DND-41 (cell line): ENCODE measurements around the gene FHL2.

Experiments used
- ATAC-seq: fragments of 200-7000 bp; cut with Tn5 transposase; 3 replicates; pipeline ENCODE4 v1.9.1; 2021; ENCODE audit warnings: low read depth; ENCODE audit not compliant: insufficient read depth
- DNase-seq: peaks from one replicate; pipeline ENCODE4 v3.0.0-alpha.2; 2020
- H2AFZ ChIP-seq: 2 replicates; pipeline ENCODE4 v1.6.0; 2012; ENCODE audit warnings: low read depth, low read length
- H3K27ac ChIP-seq: 2 replicates; pipeline ENCODE4 v1.5.1; 2012; ENCODE audit warnings: low read length, inconsistent platforms
- H3K27me3 ChIP-seq: fragments of 200-600 bp; sonication (generic); 2 replicates; pipeline ENCODE4 v1.6.0; 2012; ENCODE audit warnings: low read length, mild to moderate bottlenecking, inconsistent platforms; ENCODE audit not compliant: insufficient read depth, poor library complexity
- H3K36me3 ChIP-seq: 2 replicates; pipeline ENCODE4 v1.5.1; 2012; ENCODE audit warnings: low read length, inconsistent platforms; ENCODE audit not compliant: insufficient read depth
- H3K4me1 ChIP-seq: 2 replicates; pipeline ENCODE4 v1.5.1; 2012; ENCODE audit warnings: mild to moderate bottlenecking, low read length; ENCODE audit not compliant: insufficient read depth
- H3K4me2 ChIP-seq: 2 replicates; pipeline ENCODE4 v1.6.0; 2012; ENCODE audit warnings: mild to moderate bottlenecking, moderate library complexity, low read length, inconsistent platforms; ENCODE audit not compliant: insufficient read depth
- H3K4me3 ChIP-seq, 2 experiments: fragments of 200-600 bp in 1 of 2; shearing (Covaris generic) in 1 of 2; 2 replicates each; pipeline ENCODE4 v1.5.1; 2012 to 2016; ENCODE audit warnings: inconsistent platforms in 2 of 2, low read length in 2 of 2, mild to moderate bottlenecking in 2 of 2, low read depth in 1 of 2, moderate library complexity in 1 of 2
- H3K79me2 ChIP-seq: 2 replicates; pipeline ENCODE4 v1.6.0; 2012; ENCODE audit warnings: low read length, inconsistent platforms; ENCODE audit not compliant: insufficient read depth
- H3K9ac ChIP-seq: 2 replicates; pipeline ENCODE4 v1.6.0; 2012; ENCODE audit warnings: low read depth, mild to moderate bottlenecking, inconsistent platforms, low read length, moderate library complexity
- H3K9me3 ChIP-seq: 2 replicates; pipeline ENCODE4 v1.5.1; 2012; ENCODE audit warnings: low read length, moderate library complexity, mild to moderate bottlenecking, inconsistent platforms; ENCODE audit not compliant: insufficient read depth, severe bottlenecking
- H4K20me1 ChIP-seq: 2 replicates; pipeline ENCODE4 v1.6.0; 2012; ENCODE audit warnings: low read length; ENCODE audit not compliant: insufficient read depth
- EZH2 ChIP-seq: IDR thresholded peaks from 3 replicates; pipeline ENCODE4 v1.6.1; 2012; ENCODE audit warnings: borderline replicate concordance, low read depth, mild to moderate bottlenecking, moderate library complexity, low read length, inconsistent platforms; ENCODE audit not compliant: severe bottlenecking
- TF ChIP-seq, protein P1 (sequence below): IDR thresholded peaks from 2 replicates; pipeline ENCODE4 v1.5.1; 2012; ENCODE audit warnings: borderline replicate concordance, low read length, moderate library complexity, mild to moderate bottlenecking; ENCODE audit not compliant: poor library complexity, severe bottlenecking; ENCODE audit errors: extremely low read depth

FHL2 gene

GRCh38 chr2:105320651-105321215, 78.1 kb downstream of the FHL2 start:
- DNase-seq (no peak), ATAC-seq (no peak)
- H3K9ac ChIP-seq = no peak overlapping the region
- peaks cover 6% of the 10 kb centered on the region for H3K36me3 ChIP-seq
- no peak overlapping the region for H3K4me2 ChIP-seq
- no peak overlapping the region for H2AFZ ChIP-seq
- TF ChIP-seq, protein P1, sequence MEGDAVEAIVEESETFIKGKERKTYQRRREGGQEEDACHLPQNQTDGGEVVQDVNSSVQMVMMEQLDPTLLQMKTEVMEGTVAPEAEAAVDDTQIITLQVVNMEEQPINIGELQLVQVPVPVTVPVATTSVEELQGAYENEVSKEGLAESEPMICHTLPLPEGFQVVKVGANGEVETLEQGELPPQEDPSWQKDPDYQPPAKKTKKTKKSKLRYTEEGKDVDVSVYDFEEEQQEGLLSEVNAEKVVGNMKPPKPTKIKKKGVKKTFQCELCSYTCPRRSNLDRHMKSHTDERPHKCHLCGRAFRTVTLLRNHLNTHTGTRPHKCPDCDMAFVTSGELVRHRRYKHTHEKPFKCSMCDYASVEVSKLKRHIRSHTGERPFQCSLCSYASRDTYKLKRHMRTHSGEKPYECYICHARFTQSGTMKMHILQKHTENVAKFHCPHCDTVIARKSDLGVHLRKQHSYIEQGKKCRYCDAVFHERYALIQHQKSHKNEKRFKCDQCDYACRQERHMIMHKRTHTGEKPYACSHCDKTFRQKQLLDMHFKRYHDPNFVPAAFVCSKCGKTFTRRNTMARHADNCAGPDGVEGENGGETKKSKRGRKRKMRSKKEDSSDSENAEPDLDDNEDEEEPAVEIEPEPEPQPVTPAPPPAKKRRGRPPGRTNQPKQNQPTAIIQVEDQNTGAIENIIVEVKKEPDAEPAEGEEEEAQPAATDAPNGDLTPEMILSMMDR = no peak
- no peak for TF ChIP-seq EZH2
- H3K4me3 ChIP-seq = no peak overlapping the region
- peaks cover 87% of the 10 kb centered on the region for H3K79me2 ChIP-seq
- H3K27me3 ChIP-seq = no peaks in the 10 kb centered on the region
- H3K4me1 ChIP-seq = no peaks in the 10 kb centered on the region
- peaks cover 42% of the 10 kb centered on the region for H4K20me1 ChIP-seq
- no peaks in the 10 kb centered on the region for H3K9me3 ChIP-seq
- no peak overlapping the region for H3K27ac ChIP-seq

DNA sequence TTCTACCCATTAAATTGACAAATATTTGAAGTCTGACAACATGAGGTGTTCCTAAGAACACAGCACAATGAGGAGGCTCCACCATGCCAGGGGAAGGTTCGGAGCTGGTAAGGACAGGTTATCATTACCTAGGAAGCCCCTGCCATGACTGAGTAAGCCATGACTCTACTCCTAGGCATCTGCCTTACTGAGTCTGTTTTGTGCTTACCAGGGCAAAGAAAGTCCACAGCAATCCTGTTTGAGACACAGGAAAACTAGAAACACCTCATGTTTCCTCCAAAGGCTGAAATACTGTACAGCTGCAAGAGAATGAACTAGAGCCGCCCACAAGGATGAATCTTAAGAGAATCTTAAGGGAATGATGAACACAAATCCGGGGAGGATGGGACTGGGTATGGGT, 80.9 kb downstream of the FHL2 start:
- Histone ChIP-seq H2AFZ (no peak overlapping the region), H3K27me3 (no peaks in the 10 kb centered on the region), H3K79me2 (peaks cover 81% of the 10 kb centered on the region), H3K36me3 (peaks cover 3% of the 10 kb centered on the region), H3K4me1 (no peaks in the 10 kb centered on the region), H3K9ac (no peak overlapping the region), H3K4me2 (no peak overlapping the region), H3K4me3 (no peak overlapping the region), H4K20me1 (peaks cover 30% of the 10 kb centered on the region), H3K27ac (no peak overlapping the region), H3K9me3 (no peaks in the 10 kb centered on the region)
- TF ChIP-seq, protein P1 = no peak
- no peak for TF ChIP-seq EZH2
- ATAC-seq = no peak
- DNase-seq = no peak

DNA sequence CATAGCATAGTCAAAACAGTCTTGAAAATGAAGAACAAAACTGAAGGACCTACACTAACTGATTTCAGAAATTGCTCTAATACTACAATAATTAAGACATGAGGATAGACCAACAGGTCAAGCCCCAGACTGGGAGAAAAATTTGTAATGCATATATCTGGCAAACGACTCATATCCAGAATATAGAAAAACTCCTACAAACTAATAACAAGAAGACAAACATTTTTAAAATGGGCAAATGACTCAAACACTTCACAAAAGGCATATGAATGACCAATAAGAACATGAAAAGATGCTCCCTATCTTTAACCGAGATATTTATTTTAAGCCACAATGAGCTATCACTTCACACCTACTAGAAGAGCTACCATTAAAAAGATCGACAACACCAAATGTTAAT, 83.5 kb downstream of the FHL2 start:
- Histone ChIP-seq H3K4me2 (no peak overlapping the region), H3K9me3 (no peaks in the 10 kb centered on the region), H3K36me3 (no peaks in the 10 kb centered on the region), H3K4me3 (no peak overlapping the region), H3K27me3 (no peaks in the 10 kb centered on the region), H2AFZ (no peak overlapping the region), H3K4me1 (no peaks in the 10 kb centered on the region), H3K9ac (no peak overlapping the region), H3K27ac (no peak overlapping the region), H3K79me2 (peaks cover 79% of the 10 kb centered on the region), H4K20me1 (peaks cover 20% of the 10 kb centered on the region)
- DNase-seq = no peak
- no peak for ATAC-seq
- TF ChIP-seq, protein P1 = no peak
- no peak for TF ChIP-seq EZH2

DNA sequence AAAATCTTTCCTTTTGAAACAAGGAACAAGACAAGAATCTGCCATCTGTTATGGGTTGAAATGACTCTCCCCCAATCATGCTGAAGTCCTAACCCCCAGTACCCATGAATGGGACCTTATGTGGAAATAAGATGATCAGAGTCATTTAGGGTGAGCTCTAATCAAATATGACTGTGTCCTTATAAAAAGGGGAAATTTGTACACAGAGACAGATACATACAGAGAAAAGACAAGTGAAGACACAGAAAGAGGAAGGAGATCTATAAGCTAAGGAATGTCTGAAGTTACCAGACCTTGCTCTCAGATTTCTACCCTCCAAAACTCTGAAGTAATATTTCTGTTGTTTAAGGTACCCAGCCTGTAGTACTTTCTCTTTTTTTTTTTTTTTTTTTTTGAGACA, 85.0 kb downstream of the FHL2 start:
- ATAC-seq (no peak), DNase-seq (no peak)
- Histone ChIP-seq H4K20me1 (peaks cover 30% of the 10 kb centered on the region), H3K79me2 (peaks cover 84% of the 10 kb centered on the region), H3K27ac (no peak overlapping the region), H3K4me3 (no peak overlapping the region), H3K4me2 (no peak overlapping the region), H3K9ac (no peak overlapping the region), H2AFZ (no peak overlapping the region), H3K36me3 (no peaks in the 10 kb centered on the region), H3K4me1 (no peaks in the 10 kb centered on the region), H3K27me3 (no peaks in the 10 kb centered on the region), H3K9me3 (no peaks in the 10 kb centered on the region)
- no peak for TF ChIP-seq EZH2
- TF ChIP-seq, protein P1 = no peak
